HG02763 (cell line): ENCODE data around the gene LUC7L.

Experiments
- ATAC-seq: cut with Tn5 transposase; IDR thresholded peaks from one replicate; pipeline ENCODE4 v1.9.1; 2021; ENCODE audit warnings: mild to moderate bottlenecking, moderate library complexity; ENCODE audit not compliant: unreplicated experiment

LUC7L gene

DNA sequence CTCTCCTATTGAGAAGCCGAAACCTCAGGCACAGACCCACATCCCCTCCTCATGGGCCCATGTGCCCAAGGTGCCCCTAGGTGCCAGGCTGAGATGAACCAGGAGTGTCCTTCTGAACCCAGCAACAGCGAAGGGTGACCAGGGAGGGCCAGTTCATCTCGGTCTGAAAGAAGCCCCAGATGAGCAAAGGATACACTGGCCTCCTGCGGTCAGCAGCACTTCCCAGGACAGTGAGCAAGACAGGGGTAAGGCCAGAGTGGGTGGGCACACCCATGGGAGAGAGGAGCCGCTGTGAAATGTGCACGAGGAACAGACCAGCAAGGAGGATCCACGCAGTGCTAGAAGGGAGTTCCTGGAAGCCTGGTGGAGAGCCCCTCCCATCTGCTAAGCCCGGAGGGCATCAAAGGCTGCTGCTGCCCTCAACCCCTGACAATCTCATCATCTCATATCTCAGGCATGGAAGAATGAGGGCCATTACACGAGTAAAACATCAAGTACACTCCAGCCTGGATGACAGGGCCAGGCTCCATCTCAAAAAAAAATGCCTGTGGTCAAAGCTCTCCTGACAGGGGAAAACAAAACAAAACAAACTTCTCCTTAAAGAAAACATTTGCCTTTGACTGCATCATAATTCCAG, 80.1 kb downstream of the LUC7L start:
- ATAC-seq = no peak

DNA sequence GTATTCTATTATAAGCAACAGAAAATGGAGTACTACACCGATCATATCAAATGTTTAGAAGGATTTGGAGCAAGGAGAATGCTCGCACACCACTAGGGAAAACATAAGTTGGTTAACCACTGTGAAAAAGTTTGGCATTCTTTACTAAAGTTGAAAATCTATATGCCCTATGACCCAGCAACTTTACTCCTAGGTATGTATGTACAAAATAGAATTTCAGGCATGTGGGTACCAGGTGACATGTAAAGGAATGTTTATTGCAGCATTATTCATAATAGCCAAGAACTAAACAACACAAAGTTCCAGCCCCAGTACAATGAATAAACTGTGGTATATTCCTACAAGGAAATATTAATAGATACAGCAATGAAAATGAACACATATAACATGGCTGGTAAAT, 82.6 kb downstream of the LUC7L start:
- ATAC-seq = no peak

DNA sequence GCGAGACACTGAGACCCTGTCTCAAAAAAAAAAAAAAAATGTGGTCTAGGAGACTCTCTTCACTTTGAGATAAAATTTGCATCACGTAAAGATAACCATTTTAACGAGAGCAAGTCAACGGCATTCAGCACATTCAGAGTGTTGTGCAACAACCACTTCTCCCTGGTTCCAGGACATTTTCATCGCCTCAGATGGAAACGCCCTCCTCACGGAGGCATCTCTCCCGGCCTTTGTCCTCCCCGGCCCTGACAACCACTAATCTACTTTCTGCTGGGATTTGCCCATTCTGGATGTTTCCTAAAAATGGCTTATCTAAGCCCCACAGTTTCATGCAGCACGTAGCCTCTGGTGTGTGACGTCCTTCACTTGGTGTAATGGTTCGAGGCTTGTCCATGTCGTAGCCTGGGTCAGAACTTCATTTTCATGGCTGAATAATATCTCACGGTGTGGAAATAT, 84.4 kb downstream of the LUC7L start:
- ATAC-seq = no peak

DNA sequence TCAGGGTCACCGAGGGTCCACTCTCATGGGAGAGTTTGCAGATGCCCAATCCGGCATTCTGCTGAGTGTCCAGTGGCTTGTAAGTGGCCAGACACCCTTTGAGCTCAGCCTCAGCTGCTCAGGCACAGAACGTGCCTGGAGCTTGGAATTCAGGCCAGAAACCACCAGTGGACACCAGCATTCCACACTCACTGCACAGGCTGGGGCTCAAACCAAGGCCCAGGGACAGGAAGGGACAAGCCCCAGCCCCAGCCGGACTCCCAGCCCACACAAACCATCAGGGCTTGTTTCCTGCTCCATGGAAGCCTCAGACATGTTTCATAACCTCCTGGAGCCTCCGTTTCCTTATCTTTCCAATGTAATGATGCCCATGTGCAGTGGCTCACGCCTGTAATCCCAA, 85.8 kb downstream of the LUC7L start:
- no peak for ATAC-seq

DNA sequence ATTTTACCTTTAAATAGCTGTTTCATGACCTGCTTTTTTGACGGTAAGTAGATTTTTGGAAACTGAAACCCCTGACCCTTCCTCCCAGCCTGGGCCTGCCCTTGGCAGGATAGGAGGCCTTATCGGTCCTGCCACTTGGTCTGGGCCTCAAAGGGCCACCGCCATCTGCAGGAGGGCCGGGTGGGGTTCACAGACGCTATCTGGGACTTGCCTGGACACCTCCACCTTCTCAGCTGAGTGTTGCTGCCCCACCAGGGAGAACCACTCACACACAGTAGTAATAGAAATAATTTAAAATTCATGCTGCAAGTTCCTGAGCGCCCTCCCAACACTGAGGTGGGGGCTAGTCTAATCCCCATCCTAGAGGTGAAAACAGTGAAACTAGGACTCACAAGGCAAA, 86.2 kb downstream of the LUC7L start:
- ATAC-seq = no peak

DNA sequence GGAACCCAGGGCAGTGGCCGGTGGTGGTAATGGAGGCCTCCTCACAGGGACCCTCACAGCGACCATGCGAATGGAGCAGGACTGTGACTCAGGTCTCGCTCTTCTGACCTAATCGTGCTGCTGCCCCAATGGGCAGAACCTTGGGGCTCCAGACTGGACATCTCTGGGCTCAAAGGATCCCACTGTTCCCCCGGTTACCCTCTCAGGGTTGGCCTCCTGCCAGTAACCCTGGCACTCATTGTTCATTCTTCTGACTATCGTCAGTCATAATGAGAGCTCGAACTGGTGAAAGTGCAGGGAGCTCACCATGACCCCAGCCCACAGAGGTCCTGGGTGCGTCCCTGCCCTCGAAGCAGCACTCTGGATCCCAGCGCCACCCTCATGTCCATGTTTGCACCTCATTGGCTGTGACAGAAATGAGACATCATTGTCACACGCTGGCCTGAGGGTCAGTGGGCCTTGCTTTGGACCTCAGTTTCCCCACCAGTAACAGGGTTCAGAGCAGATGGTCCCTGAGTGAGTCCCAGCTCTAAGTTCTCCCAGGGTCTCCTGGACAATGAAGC, 86.8 kb downstream of the LUC7L start:
- no peak for ATAC-seq

DNA sequence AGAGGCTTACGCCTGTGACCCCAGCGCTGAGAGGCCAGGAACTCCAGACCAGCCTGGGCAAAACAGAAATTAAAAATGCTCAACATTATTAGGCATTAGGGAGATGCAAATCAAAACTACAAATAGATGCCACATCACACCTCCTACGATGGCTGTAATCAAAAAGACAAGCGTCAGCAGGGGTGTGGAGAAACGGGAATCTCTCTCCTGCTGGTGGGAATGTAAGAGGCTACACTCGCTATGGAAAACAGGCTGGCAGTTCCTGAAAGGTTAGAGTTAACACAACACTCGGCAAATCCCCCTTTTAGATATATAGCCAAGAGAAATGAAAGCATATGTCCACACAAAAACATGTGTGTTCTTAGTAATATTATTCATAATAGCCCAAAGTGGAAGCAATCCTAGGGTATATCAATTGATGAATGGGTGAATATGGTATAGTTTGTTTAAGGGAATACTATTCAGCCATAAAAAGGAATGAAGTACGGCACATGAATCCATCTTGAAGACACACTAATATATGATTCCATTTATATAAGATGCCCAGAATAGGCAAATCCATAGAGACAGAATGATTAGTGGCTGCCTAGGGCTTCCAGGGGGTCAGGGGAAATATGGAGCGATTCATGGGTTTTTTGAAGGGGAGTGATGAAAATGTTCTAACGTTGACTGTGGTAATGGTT, 88.9 kb downstream of the LUC7L start:
- no peak for ATAC-seq
